AG09319 (cell line): ENCODE measurements around the gene ATP7B.

ENCODE experiments used
- DNase-seq: peaks from one replicate; pipeline ENCODE4 v3.0.0-alpha.2; 2010; ENCODE audit warnings: low read depth; ENCODE audit errors: extremely low read depth
- CTCF ChIP-seq: IDR thresholded peaks from 2 replicates; pipeline ENCODE4 v1.5.1; 2011; ENCODE audit warnings: low read depth, mild to moderate bottlenecking, inconsistent platforms, low read length, moderate library complexity

ATP7B gene

GRCh38 chr13:51933466-51934058, 77.7 kb downstream of the ATP7B start:
- no peak for DNase-seq
- TF ChIP-seq CTCF: no peak

GRCh38 chr13:51932231-51932630, 79.0 kb downstream of the ATP7B start:
- TF ChIP-seq CTCF: no peak

GRCh38 chr13:51931606-51932005, 79.6 kb downstream of the ATP7B start:
- TF ChIP-seq CTCF: no peak

More at GRCh38 chr13:51932231-51932630, 79.0 kb downstream of the ATP7B start:
- no peak for DNase-seq

GRCh38 chr13:51929699-51930098, 81.6 kb downstream of the ATP7B start:
- no peak for DNase-seq
- no peak for TF ChIP-seq CTCF

More at GRCh38 chr13:51931606-51932005, 79.6 kb downstream of the ATP7B start:
- no peak for DNase-seq

GRCh38 chr13:51928231-51928630, 83.0 kb downstream of the ATP7B start:
- DNase-seq: no peak
- no peak for TF ChIP-seq CTCF

GRCh38 chr13:51927129-51927528, 84.1 kb downstream of the ATP7B start:
- no peak for DNase-seq
- TF ChIP-seq CTCF: no peak

GRCh38 chr13:51926528-51926885, 84.7 kb downstream of the ATP7B start:
- DNase-seq: no peak
- TF ChIP-seq CTCF: no peak
